Gastroesophageal sphincter (tissue), 4 donors: ENCODE measurements around the gene EPS8L1. TPM values are rescaled to one million over a fixed set of nuclear protein-coding genes. Genes with fewer than 3 reads are reported as not detected.
A peak's percentile ranks its signal among the peaks of the same experiment; 100 is the strongest.

ENCODE experiments used
- ATAC-seq: fragments of 150-250 bp; one replicate; pipeline ENCODE4 v1.9.1; 2016; ENCODE audit warnings: mild to moderate bottlenecking, moderate library complexity
- H3K27ac ChIP-seq, 4 donors: fragments of 200-600 bp; sonication (generic) in 3 of 4; 1 replicate in 3 of 4; 2 replicates in 1 of 4; pipeline ENCODE4 v1.5.1; 2016 to 2019
- H3K27me3 ChIP-seq: fragments of 200-600 bp; sonication (generic); one replicate; pipeline ENCODE4 v1.5.1; 2019
- H3K36me3 ChIP-seq, 2 donors: fragments of 200-600 bp; sonication (generic); one replicate each; pipeline ENCODE4 v1.5.1; 2019; ENCODE audit warnings: control low read depth in 1 of 2
- H3K4me1 ChIP-seq, 3 donors: fragments of 200-600 bp; sonication (generic); 1 replicate in 2 of 3; 2 replicates in 1 of 3; pipeline ENCODE4 v1.5.1; 2016 to 2019; ENCODE audit warnings: control low read depth in 2 of 3
- H3K4me3 ChIP-seq, 2 donors: fragments of 200-600 bp; sonication (generic); one replicate each; pipeline ENCODE4 v1.5.1; 2019; ENCODE audit warnings: mild to moderate bottlenecking in 1 of 2, moderate library complexity in 1 of 2
- H3K9me3 ChIP-seq, 3 donors: fragments of 200-600 bp; sonication (generic); one replicate each; pipeline ENCODE4 v1.5.1; 2017 to 2019; ENCODE audit warnings: control low read depth in 2 of 3
- CTCF ChIP-seq, 4 experiments: fragments of 200-600 bp in 2 of 4; fragments of 450-650 bp in 2 of 4; sonication (generic) in 1 of 4; IDR thresholded peaks; one replicate each; pipeline ENCODE4 v1.5.1; 2017 to 2019; ENCODE audit warnings: antibody characterized with exemption in 4 of 4, mild to moderate bottlenecking in 2 of 4, moderate library complexity in 2 of 4
- EP300 ChIP-seq: sonication (generic); formaldehyde crosslinking; IDR thresholded peaks from one replicate; pipeline ENCODE4 v1.6.1; 2017; ENCODE audit warnings: antibody characterized with exemption, mild to moderate bottlenecking
- POLR2A ChIP-seq, 2 donors: fragments of 450-650 bp; IDR thresholded peaks; one replicate each; pipeline ENCODE4 v1.6.1; 2017; ENCODE audit warnings: antibody characterized with exemption in 2 of 2, mild to moderate bottlenecking in 2 of 2, moderate library complexity in 1 of 2
- POLR2AphosphoS5 ChIP-seq: sonication (generic); formaldehyde crosslinking; IDR thresholded peaks from one replicate; pipeline ENCODE4 v1.6.1; 2017; ENCODE audit warnings: antibody characterized with exemption
- WGBS, 2 donors: methylation state at CpG; one replicate each; pipeline ENCODE4 v1.1.5; 2018; ENCODE audit warnings: low coverage in 1 of 2; 5-methylcytosine and 5-hydroxymethylcytosine counted together
- total RNA-seq, 4 donors: library from RNA; depleted of rRNA; stranded (reverse); fragments of >200 nt; gene quantifications; one replicate each; pipeline ENCODE4 v1.1.0, GENCODE V29; 2016

Gene EPS8L1
- total RNA-seq, 4 donors from 2014 or later = 2.2 to 10.5 (median 2.5) TPM

DNA sequence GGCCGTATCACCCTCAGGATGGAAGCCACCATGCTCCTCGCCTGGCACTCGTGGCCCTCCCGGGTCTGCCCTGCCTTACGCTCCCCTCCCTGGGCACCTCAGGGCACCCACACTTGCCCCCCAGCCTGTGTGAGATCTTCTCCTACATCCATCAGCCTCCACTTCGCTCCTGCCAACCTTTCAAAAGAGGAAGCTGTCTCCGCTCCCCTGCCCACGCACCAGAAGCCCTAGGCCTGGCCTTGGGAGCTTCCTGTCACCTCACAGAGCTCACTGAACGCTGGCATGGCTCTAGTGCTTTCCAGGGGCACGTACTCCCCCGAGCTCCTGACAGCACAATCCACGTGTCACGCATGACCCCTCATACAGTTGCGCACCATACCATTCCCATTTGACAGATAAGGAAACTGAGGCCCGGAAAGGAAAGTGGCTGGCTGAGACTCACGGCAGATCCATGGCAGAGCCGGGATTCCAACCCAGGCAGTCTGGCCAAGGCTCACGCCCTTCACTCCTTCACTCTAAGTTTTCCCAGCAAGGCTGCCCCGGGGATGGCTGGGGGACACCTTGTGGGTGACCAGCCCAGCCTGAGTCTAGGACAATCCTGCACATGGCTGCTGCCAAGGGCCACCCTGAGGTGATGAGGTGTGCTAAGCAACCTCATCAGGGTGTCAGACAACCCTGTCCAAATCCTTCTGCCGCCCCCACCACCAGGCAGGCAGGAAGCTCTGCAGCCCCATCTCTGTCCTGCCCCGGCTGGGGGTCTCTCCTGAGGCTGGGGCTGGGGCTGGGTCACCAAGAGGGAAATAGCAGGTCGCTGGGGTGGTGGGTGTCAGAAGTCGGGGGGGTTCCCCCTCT lies 22.4 kb downstream of the EPS8L1 start:
- TF ChIP-seq EP300 (no peak), CTCF (IDR thresholded peaks at IDR 0.05) (no peak), POLR2AphosphoS5 (no peak), POLR2A (IDR thresholded peaks at IDR 0.05) (no peak)

DNA sequence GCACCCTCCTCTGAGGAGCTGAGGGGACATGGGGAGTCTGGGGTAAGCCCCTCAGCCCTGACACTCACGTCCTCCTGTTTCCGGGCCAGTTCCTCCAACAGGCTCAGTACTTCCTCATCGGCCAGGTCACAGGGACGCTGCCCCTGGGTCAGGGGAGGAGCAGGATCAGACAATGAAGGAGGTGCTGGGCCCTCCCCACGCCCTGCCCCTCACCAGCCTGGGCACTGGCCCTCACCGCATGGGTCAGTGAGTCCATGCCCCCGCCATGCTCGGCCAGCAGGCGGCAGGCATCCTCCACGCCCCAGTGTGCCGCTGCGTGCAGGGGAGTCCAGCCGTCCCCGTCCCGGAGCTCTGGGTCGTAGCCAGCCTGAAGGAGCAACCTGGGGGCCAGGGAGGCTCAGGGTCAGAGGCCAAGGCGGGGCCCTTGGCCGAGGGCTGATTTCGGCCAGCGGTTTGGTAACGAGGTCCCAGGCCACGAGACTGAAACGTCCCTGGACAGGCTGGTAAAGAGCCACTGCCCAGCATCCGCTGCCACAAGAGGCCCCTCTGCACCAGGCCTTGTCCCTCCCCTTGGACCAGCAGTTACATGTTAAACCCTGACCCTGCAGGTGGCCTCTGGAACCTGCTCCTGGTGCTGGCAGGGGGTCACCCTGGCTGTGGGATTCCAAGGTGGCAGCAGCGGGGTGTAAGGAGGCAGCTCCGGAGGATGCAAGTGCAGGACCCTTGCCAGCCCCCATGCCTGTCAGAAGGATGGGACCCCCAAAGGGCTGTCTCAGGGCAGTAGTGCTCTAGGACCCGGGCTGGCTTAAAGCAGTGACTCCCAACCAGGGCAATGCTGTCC lies 23.3 kb downstream of the EPS8L1 start:
- Histone ChIP-seq H3K36me3 (peaks cover 0 to 89% of the 10 kb centered on the region in 2 donors), H3K9me3 (peaks cover 0 to 8% (median 0%) of the 10 kb centered on the region in 3 donors), H3K27me3 (no peaks in the 10 kb centered on the region), H3K27ac (peak overlapping the region in 3 of 4 donors; percentile 26 to 41 (median 28)), H3K4me1 (peaks cover 0 to 40% (median 0%) of the 10 kb centered on the region in 3 donors), H3K4me3 (no peak overlapping the region)
- no CpG with 5 or more reads among the region's 27 CpGs for WGBS, 2 donors
- TF ChIP-seq EP300 = no peak
- no peak for TF ChIP-seq CTCF (IDR thresholded peaks at IDR 0.05)
- ATAC-seq = no peak

More for the DNA sequence above, 22.4 kb downstream of the EPS8L1 start:
- 89 to 100% methylated on average over 5 to 12 of the region's 23 CpGs for WGBS, 2 donors
- no peak for ATAC-seq
- Histone ChIP-seq H3K9me3 (peaks cover 0 to 4% (median 0%) of the 10 kb centered on the region in 3 donors), H3K4me3 (no peak overlapping the region), H3K27me3 (no peaks in the 10 kb centered on the region), H3K4me1 (peaks cover 0 to 40% (median 0%) of the 10 kb centered on the region in 3 donors), H3K27ac (no peak overlapping the region), H3K36me3 (peaks cover 0 to 82% of the 10 kb centered on the region in 2 donors)

DNA sequence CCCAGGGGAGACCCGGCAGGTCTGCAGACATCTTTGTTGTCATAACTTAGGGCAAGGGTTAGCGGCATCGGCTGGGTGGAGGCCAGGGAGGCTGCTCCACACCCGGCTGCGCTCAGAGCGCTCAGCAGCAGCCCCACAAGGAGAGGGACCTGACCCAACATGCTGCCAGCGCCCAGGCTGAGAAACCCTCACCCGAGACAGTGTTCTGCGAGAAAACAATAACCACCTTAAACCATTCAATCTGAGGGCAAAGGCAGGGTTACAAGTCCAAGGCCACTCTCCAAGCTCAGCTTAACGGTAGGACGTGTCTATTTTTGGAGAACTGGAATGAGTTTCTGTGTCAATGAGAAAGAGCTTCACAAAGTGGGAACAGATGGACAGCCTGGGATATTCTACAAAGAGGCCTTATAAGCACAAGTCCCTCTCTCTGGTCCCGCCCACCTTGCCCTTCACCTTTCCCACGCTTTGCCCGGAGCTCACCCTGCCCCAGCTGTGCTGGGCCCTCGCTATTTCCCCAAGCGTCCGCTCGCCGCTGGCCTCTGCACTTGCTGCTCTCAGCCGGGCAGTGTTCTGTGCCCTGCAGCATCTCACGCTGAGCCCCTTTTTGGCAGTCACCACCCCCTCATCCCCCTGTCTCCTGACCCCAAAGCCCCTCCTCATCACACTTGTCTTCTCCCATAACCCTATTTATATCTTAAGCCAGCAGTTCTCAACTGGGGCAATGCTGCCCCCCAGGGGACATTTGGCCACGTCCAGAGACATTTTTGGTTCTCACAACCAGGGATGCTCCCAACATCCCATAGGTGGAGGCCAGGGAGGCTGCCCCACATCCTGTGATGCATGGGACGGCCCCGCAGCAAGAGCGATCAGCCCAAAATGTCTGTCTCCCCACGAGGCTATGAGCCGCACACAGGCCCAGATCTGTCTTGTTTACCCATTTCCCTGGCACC lies 24.2 kb downstream of the EPS8L1 start:
- H3K27me3 ChIP-seq = no peaks in the 10 kb centered on the region
- peak; percentile 23 for ATAC-seq
- peak overlapping the region in 3 of 4 donors; percentile 26 to 41 (median 28) for H3K27ac ChIP-seq
- H3K4me1 ChIP-seq = peaks cover 0 to 36% (median 0%) of the 10 kb centered on the region in 3 donors
- H3K36me3 ChIP-seq = peaks cover 0 to 84% of the 10 kb centered on the region in 2 donors
- TF ChIP-seq CTCF (IDR thresholded peaks at IDR 0.05) (peak in 1 of 4 experiments; percentile 19), POLR2A (IDR thresholded peaks at IDR 0.05) (no peak)
- 59 to 76% methylated on average over 9 to 17 of the region's 27 CpGs for WGBS, 2 donors
- H3K4me3 ChIP-seq = no peak overlapping the region
- H3K9me3 ChIP-seq = peaks cover 0 to 8% (median 0%) of the 10 kb centered on the region in 3 donors

DNA sequence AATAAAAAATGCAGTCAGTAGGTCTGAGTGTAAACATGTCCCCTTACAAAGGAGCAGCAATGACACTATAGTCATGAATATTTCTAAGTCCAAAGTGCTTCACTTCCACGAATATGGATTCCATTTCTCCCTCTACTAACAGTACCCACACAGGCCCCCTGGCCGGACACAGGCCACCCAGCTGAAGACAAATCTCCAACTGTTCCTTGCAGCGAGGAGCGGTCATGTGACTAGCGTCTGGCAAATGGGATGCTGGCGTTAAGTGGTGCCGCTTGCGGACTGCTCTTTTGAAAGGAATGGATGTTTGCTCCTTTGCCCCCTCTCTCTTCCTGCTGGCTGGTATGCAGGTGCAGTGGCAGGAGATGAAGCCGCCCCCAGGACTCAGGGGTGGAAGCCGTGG lies 25.6 kb downstream of the EPS8L1 start:
- no peak for TF ChIP-seq EP300
- no peak for TF ChIP-seq POLR2A (IDR thresholded peaks at IDR 0.05)
- TF ChIP-seq CTCF (IDR thresholded peaks at IDR 0.05) = no peak
- no peak for TF ChIP-seq POLR2AphosphoS5
- ATAC-seq = no peak
- H3K36me3 ChIP-seq = peaks cover 0 to 81% of the 10 kb centered on the region in 2 donors
- 68 to 75% methylated on average over 6 to 7 of the region's 10 CpGs for WGBS, 2 donors
- no peaks in the 10 kb centered on the region for H3K27me3 ChIP-seq
- H3K4me3 ChIP-seq = no peak overlapping the region
- H3K9me3 ChIP-seq = peaks cover 0 to 8% (median 0%) of the 10 kb centered on the region in 3 donors
- peaks cover 0 to 36% (median 0%) of the 10 kb centered on the region in 3 donors for H3K4me1 ChIP-seq
- H3K27ac ChIP-seq = no peak overlapping the region
